PC-9 (cell line): ENCODE results near the gene BANP.

Experiments
- EZH2 ChIP-seq: fragments of 200-600 bp; sonication (generic); IDR thresholded peaks from 2 replicates; pipeline ENCODE4 v1.8.0; 2017; ENCODE audit warnings: antibody characterized with exemption, low read depth
- TF ChIP-seq, protein P1 (sequence below): fragments of 200-600 bp; sonication (generic); conservative IDR thresholded peaks from 2 replicates; pipeline ENCODE4 v1.6.1; 2017; ENCODE audit warnings: mixed run types, antibody characterized with exemption, mild to moderate bottlenecking, moderate library complexity

DNA sequence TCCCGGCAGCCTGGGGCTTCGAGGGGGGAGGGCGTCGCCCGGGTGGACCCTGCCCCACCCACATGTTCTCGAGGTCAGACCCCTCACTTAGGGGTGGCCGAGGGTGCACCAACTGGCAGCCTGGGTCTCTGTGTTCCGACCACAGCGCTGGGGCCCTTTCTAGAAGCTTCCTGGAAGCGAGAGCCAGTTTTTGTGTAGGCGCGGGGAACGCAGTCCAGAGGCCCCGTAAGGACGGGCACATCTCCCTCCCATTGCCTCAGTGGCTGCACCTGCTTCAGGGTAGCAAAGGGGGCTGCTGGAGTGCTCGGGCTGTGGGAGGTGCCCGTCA lies 148.3 kb downstream of the BANP start:
- TF ChIP-seq, protein P1, sequence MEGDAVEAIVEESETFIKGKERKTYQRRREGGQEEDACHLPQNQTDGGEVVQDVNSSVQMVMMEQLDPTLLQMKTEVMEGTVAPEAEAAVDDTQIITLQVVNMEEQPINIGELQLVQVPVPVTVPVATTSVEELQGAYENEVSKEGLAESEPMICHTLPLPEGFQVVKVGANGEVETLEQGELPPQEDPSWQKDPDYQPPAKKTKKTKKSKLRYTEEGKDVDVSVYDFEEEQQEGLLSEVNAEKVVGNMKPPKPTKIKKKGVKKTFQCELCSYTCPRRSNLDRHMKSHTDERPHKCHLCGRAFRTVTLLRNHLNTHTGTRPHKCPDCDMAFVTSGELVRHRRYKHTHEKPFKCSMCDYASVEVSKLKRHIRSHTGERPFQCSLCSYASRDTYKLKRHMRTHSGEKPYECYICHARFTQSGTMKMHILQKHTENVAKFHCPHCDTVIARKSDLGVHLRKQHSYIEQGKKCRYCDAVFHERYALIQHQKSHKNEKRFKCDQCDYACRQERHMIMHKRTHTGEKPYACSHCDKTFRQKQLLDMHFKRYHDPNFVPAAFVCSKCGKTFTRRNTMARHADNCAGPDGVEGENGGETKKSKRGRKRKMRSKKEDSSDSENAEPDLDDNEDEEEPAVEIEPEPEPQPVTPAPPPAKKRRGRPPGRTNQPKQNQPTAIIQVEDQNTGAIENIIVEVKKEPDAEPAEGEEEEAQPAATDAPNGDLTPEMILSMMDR: no peak
- TF ChIP-seq EZH2: no peak
